ENCODE measurements around the gene PLCB1.

GRCh38 chr20:8287340-8287739, 155.3 kb downstream of the PLCB1 start:
- TF ChIP-seq EZH2phosphoT487 (IDR thresholded peaks at IDR 0.05; ENCODE audit: unreplicated experiment) (no peak), REST (IDR thresholded peaks at IDR 0.05; ENCODE audit: unreplicated experiment) (no peak), CTCF (conservative IDR thresholded peaks at IDR 0.05; ENCODE audit: low read depth in 2 of 2) (no peak), STAT1 (IDR thresholded peaks at IDR 0.05; ENCODE audit: unreplicated experiment) (no peak)
